Hematopoietic multipotent progenitor cell treated with erythropoietin and hydrocortisone succinate and interleukin-3 and kit ligand, for 6 days (in vitro differentiated cells): ENCODE data around the gene AP3S1.
"Not testable (repeated sequence)": the region's sequence is repeated elsewhere in the genome, so short reads cannot be mapped to it uniquely, and the experiment has no call there.

ENCODE experiments used
- DNase-seq: peaks from one replicate; pipeline ENCODE4 v3.0.0-alpha.2; 2015

The AP3S1 gene

DNA sequence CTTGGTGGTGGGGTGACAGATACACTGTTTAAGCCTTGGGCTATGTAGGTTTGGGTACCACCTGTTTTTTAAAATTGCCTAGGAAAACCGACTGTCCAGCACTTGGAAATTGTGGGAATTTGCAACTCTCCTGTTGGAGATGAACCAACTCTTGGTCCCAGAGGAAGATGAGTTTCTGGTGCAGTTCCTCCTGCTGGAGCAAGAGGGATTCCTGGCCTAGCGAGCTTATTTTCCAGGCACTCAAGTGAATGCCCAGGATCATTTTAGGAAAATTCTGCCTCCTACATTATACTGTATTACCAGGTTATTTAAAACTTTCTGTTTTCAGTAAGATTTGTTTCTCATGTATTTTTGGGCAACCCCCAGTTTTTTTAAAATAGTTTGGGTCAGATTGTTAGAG lies 33.7 kb downstream of the AP3S1 start:
- no peak for DNase-seq

DNA sequence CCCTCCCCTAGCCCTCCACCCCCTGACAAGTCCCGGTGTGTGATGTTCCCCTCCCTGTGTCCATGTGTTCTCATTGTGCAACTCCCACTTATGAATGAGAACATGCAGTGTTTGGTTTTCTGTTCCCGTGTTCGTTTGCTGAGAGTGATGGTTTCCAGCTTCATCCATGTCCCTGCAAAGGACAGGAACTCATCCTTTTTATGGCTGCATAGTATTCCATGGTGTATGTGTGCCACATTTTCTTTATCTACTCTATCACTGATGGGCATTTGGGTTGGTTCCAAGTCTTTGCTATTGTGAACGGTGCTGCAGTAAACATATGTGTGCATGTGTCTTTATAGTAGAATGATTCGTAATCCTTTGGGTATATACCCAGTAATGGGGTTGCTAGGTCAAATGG lies 35.6 kb downstream of the AP3S1 start:
- not testable (repeated sequence) for DNase-seq

DNA sequence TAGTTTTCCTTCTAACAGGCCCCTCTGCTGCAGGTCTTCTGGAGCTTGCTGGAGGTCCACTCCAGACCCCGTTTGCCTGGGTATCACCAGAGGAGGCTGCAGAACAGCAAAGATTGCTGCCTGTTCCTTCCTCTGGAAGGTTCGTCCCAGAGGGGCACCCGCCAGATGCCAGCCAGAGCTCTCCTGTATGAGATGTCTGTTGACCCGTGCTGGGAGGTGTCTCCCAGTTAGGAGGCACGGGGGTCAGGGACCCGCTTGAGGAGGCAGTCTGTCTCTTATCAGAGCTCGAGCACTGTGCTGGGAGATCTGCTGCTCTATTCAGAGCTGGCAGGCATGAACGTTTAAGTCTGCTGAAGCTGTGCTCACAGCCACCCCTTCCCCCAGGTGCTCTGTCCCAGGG lies 40.7 kb downstream of the AP3S1 start:
- not testable (repeated sequence) for DNase-seq

DNA sequence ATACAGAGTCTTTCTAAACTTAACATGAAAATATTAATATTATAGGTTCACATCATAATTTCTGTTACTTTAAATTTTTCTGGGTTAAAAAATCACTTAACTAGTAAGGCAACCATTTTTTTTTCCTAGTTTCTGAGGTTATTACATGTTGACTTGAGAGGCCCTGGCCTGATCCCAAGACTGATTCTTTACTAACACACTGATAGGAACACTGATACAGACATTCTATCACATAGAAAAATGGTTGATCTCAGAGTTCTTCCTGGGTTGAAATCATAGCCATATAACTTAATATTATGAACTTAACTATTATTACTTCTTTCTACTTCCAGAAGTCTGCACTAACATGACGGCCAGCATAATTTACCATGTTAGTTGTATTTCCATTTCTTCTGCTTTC lies 43.0 kb downstream of the AP3S1 start:
- DNase-seq = no peak

DNA sequence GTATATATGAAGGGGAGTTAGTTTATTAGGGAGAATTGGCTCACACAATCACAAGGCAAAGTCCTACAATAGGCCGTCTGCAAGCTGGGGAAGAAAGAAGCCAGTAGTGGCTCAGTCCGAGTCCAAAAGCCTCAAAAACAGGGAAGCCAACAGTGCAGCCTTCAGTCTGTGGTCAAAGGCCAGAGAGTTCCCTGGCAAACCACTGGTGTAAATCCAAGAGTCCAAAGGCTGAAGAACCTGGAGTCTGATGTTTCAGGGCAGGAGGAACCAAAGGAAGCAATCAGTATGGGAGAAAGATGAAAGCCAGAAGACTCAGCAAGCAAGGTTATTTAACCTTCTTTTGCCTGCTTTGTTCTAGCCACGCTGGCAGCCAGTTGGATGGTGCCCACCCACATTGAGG lies 43.5 kb downstream of the AP3S1 start:
- DNase-seq = not testable (repeated sequence)

DNA sequence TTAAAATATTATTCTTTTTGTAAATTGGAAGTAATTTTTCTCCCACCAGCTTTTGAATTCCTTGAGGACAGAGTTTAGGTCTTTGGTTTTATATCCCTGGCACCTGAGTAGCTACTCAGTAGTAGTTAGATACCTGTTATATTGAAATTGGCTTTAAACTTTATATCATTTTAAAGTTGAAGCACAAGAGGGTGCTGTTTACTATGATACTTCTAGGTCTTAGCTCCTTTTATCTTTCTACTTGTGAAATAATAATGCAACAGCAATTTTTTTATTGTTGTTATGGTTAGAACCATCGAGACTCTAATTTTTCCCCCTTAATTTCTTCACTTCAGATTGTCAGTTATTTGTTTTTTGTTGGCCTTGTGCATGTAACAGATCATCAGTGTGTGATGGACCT lies 46.3 kb downstream of the AP3S1 start:
- peak; percentile 58 for DNase-seq

DNA sequence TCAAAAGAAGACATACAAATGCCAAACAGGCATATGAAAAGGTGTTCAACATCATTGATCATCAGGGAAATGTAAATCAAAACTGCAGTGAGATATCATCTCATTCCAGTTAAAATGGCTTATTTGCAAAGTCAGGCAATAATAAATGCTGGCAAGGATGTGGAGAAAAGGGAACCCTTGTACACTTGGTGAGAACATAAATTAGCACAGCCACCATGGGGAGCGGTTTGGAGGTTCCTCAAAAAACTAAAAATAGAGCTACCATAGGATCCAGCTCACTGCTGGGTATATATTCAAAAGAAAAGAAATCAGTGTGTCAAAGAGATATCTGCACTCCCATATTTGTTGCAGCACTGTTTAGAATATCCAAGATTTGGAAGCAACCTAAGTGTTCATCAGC lies 50.3 kb downstream of the AP3S1 start:
- DNase-seq = no peak

DNA sequence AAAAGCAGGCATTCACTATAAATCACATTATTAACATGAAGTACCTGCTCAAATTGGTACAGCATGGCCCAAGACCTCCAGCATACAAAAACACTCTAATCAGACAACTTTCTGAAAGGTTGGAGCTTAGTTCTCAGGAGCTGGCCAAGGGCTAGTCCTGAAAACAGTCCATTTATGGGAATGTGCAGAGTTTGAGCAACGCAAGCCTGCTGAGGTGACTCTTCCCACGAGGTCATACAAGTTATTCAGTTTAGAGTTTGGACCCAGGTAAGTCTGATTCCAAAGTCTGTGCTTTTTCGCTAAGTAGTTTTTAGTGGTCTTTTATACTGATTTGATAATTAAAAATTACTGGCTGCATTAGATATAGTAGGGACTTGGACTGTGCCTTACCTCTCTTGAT lies 52.6 kb downstream of the AP3S1 start:
- DNase-seq = no peak

DNA sequence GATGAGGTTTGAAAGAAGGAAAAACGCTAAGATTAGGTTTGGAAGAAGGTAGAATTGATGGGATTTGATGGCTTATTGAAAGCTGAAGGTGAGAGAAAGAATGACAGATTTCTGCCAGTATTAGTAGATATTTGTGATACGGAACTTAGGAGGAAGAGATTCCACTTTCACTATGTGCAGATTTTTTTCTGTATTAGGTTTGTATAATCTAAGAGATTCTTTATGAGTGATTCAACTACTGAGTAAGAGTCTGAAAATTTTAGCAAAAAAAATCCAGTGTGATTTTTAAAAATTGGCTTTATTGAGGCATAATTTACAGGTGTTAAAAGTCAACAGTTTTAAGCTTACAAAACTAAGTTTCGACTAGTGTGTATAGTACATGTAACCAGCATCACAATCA lies 54.1 kb downstream of the AP3S1 start:
- no peak for DNase-seq

DNA sequence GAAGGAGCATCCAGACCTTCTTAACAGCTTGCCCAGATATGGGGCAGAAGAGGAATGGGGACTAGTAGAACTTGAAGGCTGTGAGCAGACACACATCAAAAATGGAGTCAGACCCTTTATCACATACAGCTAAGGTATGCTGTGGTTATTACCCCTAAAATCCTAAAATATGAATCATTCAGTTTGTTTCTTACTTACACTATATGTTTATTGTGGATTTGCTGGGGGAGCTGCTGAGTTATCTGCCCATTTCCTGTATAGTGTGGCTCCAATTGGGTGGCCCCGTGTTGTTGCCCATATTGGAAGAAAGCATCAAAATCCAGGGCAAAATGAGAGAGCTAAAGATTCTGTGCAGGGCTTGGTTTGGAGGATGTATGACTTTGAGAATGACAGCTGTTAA lies 56.9 kb downstream of the AP3S1 start:
- no peak for DNase-seq

DNA sequence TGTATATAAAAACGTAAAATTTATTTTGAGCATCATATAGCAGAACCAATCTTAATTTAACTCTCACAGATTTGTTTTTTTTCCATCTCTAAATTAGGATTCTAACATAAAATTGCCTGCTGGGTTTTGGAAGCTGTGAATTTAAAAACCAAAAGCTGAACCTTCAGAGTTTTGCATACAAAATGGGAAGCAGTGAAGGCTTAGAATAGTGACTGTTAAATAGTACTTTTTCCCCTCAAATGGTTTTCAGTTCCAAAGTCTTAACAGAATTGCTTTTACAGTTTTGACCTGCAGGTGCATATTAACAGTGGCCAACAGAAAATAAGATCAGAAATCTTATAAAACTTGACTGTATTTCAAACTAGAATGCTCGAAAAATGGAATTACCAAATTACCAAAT lies 65.4 kb downstream of the AP3S1 start:
- DNase-seq = no peak

DNA sequence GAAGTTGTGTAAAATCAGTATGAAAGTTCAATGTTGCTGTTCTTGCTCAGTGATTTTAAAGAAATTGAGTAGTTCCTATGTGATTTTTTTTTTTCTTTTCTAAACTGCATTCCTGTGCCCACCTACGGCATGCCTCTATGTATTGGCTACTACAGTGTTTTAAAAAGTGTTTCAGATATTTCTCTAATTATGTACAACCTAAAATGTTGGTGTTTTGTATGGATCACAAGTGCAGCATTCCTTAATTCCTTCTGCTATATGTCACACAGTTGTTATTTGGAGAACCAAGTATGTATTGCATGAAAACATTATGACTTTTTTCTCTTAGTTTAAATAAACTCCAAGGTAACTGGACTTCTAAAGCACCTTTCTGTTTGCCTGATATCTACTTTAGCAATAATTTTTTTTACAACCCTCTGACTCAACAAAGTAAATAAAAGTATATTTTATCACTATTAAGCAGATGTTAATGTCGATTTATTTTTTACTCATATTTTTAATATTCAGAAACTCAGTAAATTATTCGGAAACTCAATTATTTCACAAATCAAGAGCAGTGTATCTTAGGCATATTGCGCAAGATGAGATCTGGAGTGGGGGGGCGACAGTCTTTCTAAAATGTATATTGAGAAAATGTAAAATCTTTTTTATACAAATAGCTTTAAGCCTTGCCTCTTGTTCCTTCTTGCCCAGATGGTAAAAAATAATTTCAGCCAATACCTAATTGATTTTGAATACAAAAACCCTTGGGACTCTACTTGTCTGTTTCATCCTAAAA lies 72.1 kb downstream of the AP3S1 start:
- not testable (repeated sequence) for DNase-seq

DNA sequence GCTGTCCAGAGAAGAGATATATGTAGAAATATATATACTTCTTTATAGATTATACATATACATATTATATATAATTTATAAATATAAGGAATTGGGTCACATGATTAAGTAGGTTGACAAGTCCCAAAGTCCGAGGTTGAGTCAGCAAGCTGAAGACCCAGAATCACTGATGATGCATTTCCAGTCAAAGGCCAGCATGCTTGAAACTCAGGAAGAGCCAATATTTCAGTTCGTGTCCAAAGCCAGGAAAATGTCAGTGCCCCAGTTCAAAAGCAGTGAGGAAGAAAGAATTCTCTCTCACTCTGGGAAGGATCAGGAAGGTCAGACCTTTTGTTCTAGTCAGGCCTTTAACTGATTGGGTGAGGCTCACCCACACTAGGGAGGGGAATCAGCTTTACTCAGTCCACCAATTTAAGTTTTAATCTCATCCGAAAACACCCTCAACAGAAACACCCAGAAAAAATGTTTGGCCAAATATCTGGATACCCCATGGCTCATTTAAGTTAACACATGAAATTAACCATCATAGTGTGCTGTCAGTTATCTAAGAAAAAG lies 78.5 kb downstream of the AP3S1 start:
- DNase-seq = no peak

DNA sequence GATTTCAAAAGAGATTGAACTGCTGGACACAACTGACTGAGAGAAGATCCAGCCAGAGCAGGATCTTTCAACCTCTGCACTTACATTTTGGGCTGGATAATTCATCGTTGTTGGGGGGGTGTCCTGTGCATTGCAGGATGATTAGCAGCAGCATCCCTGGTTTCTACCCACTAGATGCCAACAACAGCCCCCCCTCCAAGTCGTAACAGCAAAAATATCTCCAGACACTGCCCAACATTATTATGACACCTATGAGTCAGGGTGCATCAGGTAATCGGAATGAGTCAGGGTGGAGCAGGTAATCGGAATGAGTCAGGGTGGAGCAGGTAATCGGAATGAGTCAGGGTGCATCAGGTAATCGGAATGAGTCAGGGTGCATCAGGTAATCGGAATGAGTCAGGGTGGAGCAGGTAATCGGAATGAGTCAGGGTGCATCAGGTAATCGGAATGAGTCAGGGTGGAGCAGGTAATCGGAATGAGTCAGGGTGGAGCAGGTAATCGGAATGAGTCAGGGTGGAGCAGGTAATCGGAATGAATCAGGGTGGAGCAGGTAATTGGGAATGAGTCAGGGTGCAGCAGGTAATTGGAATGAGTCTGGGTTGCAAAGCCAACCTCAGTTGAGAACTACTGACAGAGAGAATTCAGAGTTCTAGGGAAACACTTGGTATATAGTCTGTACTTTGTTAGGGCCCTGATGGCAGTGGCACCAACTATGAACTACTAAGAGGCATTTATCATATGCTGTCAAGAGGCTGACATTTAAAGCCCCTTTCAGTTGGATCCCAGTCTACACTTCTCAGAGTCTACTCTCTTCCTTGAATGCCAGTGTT lies 87.1 kb downstream of the AP3S1 start:
- not testable (repeated sequence) for DNase-seq

DNA sequence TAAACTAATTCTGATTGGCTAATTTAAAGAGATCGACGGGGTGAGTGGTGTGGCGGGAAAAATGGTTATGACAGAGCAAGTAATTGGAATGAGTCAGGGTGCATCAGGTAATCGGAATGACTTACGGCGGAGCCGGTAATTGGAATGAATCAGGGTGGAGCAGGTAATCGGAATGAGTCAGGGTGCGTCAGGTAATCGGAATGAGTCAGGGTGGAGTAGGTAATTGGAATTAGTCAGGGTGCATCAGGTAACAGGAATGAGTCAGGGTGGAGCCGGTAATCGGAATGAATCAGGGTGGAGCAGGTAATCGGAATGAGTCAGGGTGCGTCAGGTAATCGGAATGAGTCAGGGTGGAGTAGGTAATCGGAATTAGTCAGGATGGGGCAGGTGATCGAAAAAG lies 88.4 kb downstream of the AP3S1 start:
- DNase-seq = not testable (repeated sequence)

DNA sequence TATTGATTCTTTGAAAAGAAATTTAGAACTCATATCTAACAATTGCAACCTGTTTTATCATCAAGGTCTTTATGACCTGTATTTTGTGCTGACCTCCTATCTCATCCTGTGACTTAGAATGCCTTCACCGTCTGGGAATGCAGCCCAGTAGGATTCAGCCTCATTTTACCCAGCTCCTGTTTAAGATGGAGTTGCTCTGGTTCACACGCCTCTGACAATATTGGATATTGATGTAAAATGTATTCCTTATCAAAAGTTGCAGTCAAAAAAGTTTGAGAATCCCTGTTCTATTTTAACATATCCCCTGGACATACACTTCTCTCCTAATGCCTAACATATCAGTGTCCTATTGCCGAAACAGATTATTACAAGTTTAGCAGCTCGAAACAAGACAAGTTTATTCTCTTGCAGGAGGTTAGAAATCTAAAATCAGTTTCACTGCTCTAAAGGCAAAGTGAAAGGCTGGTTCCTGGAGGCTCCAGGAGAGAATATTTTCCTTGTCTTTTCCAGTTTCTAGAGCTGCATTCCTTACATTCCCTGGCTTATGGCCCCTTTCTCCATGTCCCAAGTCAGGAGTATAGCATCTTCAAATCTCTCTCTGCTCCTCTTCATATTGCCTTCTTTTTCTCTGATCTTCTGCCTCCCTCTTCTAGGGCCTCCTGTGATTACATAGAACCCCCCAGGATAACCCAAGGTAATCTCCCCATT lies 89.0 kb downstream of the AP3S1 start:
- DNase-seq = no peak

DNA sequence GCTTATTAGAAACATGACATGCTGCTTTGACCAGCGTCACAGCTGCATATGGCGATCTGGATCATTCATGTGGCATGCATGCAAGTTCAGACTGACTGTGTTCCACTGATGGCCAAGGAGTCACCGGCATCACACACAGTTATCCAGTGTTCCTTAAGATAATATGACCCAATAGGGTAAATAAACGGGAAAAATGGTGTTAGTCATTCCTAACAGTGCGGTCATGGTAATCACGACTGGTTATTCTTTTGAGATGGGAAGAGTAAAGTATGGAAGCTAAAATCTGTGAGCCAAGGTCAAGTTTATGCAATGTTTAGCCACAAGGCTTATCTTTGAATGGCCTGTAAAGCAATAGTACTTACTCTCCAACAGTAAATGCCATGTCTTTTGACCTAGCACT lies 91.3 kb downstream of the AP3S1 start:
- DNase-seq = no peak

DNA sequence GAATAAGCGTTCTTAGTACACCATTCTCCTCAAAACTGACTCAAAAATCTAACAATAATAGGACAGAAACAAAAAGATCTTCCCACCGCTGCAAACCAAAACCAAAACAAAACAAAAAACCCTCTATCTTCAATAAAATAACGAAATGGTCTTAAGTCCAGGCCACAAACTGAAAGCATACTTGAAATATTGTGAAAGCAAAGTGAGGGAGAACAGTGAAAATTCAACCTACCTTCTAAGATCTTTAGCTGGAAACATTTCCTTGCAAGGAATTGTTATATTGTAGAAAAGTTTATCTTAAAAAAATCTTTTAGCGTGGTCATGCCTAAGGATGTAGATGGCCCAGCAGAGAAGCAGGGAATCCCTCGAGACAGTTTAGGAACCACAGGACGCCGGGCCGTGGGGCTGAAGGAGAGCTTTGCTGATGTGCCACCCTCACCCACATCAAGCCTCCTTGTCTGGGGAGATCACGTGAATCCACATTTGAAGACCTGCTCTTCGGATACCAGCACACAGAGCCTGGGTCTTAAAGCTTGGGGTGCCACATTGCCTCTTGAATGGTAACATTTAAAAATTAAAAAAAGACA lies 92.7 kb downstream of the AP3S1 start:
- no peak for DNase-seq

DNA sequence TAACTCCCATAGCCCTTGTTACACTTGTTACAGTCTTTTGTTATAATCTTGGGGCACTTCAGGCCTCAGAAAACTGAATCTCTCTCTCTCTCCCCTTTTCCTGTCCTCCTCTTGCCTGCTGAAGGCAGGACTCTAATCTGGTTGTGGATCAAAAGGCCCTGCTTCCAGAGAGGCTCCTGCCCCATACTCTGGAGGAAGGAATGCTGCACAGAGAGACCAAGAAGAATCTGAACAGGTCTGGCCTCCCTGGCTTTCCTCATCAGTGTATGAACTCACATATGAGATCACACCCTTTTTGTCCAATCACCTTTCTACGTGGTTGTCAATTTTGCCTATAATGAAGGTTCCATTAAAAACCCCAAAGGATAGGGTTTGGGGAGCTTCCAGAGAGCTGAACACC lies 94.3 kb downstream of the AP3S1 start:
- DNase-seq = no peak

DNA sequence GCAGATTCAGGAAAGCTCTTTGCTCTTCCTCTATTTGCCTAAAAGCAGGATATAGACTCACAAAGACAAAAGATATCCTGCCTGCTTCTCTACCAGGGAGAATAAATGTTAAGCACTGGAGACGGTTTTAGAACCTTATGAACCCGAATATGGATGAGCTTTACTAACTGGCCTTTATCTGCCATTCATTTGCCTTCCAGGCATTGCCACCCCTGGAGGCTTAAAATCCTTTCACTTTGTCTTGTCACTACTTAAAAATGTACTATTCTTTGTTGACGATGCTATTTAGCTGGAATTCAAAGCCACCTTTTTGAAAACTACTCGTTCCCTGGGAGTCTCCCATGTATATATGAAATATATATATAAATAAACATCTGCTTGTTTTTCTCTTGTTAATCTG lies 97.3 kb downstream of the AP3S1 start:
- DNase-seq = no peak

DNA sequence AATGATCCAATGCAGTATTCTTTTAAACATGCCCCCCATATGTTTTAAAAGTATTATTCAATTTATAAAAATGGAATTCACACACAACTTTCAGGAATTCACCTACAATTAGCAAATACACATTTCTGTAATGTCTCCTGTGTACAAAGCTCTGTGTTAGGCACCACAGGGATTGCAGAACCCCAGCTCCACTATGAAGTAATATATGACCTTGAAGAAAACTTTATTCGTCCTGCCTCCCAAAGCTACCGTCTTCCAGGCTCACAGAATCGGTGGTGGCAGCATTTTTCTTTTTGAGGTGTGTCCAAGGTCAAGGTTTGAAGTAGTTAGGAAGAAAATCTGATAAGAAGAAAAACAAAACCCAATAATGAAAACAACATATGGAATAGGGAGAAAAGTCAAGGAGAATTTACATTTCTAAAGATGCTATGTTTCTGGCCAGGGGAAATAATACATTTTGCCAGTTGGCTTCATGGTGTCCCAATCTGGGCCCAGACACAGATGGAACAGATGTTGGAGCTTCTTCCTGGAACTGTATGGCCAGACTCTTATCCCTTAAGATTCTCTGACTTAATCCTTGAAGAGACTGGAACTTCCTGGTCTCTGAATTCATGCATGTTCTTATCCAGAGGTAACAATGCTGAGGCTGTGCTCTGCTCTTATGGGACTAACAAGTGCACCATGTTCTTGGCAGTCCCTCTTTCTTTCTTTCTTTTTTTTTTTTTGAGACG lies 98.5 kb downstream of the AP3S1 start:
- no peak for DNase-seq

DNA sequence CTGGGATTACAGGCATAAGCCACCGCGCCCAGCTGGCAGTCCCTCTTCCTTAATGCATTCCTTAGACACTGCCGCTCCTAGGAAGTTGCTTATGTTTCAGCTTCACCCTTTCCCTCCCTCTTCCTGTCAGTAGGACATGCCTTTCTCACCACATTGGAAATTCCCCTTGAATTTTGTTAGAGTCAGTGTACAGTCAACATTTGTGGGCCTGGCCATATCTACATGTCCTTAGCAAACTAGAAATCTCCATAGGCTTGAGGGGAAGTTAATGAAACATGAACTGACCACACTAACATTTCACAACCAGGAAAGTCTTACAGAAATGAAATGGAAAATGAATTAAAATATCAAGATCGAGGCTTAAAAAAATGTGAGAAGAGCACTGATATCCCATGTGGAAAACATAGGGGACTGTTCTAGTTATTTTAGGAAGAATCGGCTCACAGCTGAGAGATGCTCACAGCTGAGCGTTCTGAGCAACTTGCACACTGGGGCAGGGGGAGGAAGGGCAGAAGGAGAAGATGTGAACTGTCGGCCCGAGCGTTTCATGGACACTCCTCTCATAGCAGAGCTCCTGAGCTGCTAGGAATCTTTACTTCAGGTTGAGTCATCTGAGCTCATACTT lies 99.4 kb downstream of the AP3S1 start:
- no peak for DNase-seq
